WTC11 (cell line): ENCODE results near the gene PLEKHM3. TPM values are rescaled to one million over a fixed set of nuclear protein-coding genes. Genes with fewer than 3 reads are reported as not detected.

ENCODE experiments used
- ETV6 ChIP-seq: sonication (generic); formaldehyde crosslinking; IDR thresholded peaks from 2 replicates; pipeline ENCODE4 v1.8.1; 2022; ENCODE audit warnings: mild to moderate bottlenecking, missing genetic modification reagents
- FOXK1 ChIP-seq: sonication (generic); formaldehyde crosslinking; IDR thresholded peaks from 2 replicates; pipeline ENCODE4 v1.8.0; 2022; ENCODE audit warnings: mild to moderate bottlenecking, moderate library complexity, missing genetic modification reagents
- HMGA2 ChIP-seq: fragments of 250-450 bp; sonication (Bioruptor Pico); IDR thresholded peaks from 2 replicates; pipeline ENCODE4 v1.4.0; 2021; ENCODE audit warnings: mild to moderate bottlenecking, moderate library complexity
- MXD4 ChIP-seq: fragments of 250-450 bp; sonication (Bioruptor Pico); IDR thresholded peaks from 2 replicates; pipeline ENCODE4 v1.8.0; 2021; ENCODE audit warnings: mild to moderate bottlenecking, moderate library complexity, borderline replicate concordance
- MYBL2 ChIP-seq: sonication (generic); formaldehyde crosslinking; IDR thresholded peaks from 2 replicates; pipeline ENCODE4 v1.8.1; 2023; ENCODE audit warnings: mild to moderate bottlenecking, moderate library complexity, missing genetic modification reagents
- OVOL2 ChIP-seq: fragments of 250-450 bp; sonication (Bioruptor Pico); IDR thresholded peaks from 2 replicates; pipeline ENCODE4 v1.9.0; 2021; ENCODE audit warnings: mild to moderate bottlenecking, borderline replicate concordance
- PRRX2 ChIP-seq: fragments of 250-450 bp; sonication (Bioruptor Pico); IDR thresholded peaks from 2 replicates; pipeline ENCODE4 v1.8.0; 2021; ENCODE audit warnings: mild to moderate bottlenecking
- SOX15 ChIP-seq: fragments of 250-450 bp; sonication (Bioruptor Pico); IDR thresholded peaks from 2 replicates; pipeline ENCODE4 v1.9.0; 2021; ENCODE audit warnings: mild to moderate bottlenecking
- SP1 ChIP-seq: sonication (generic); formaldehyde crosslinking; conservative IDR thresholded peaks from 2 replicates; pipeline ENCODE4 v1.8.1; 2022; ENCODE audit warnings: missing genetic modification reagents
- TEAD1 ChIP-seq: sonication (generic); formaldehyde crosslinking; IDR thresholded peaks from 2 replicates; pipeline ENCODE4 v1.8.0; 2022; ENCODE audit warnings: mild to moderate bottlenecking, missing genetic modification reagents
- ZBTB21 ChIP-seq: sonication (generic); formaldehyde crosslinking; IDR thresholded peaks from 2 replicates; pipeline ENCODE4 v1.8.1; 2023; ENCODE audit warnings: mild to moderate bottlenecking, missing genetic modification reagents, borderline replicate concordance
- ZNF671 ChIP-seq: fragments of 250-450 bp; sonication (Bioruptor Pico); IDR thresholded peaks from 2 replicates; pipeline ENCODE4 v1.8.0; 2021; ENCODE audit warnings: mild to moderate bottlenecking
- total RNA-seq: library from RNA; stranded (reverse); gene quantifications from 3 replicates; pipeline ENCODE4 v1.2.3, GENCODE V29; 2021
- TF ChIP-seq, protein P1 (sequence below): fragments of 250-450 bp; sonication (Bioruptor Pico); IDR thresholded peaks from 2 replicates; pipeline ENCODE4 v1.9.0; 2021; ENCODE audit warnings: moderate library complexity, mild to moderate bottlenecking, inconsistent platforms, borderline replicate concordance
- TF ChIP-seq, protein P2 (sequence below): fragments of 250-450 bp; sonication (Bioruptor Pico); conservative IDR thresholded peaks from 2 replicates; pipeline ENCODE4 v1.9.0; 2021; ENCODE audit warnings: mild to moderate bottlenecking
- TF ChIP-seq, protein P3 (sequence below): fragments of 250-450 bp; sonication (Bioruptor Pico); IDR thresholded peaks from 2 replicates; pipeline ENCODE4 v2.1.2; 2022; ENCODE audit warnings: mild to moderate bottlenecking, moderate library complexity
- TF ChIP-seq, protein P4 (sequence below): sonication (generic); formaldehyde crosslinking; IDR thresholded peaks from 2 replicates; pipeline ENCODE4 v1.8.1; 2023; ENCODE audit warnings: mild to moderate bottlenecking, missing genetic modification reagents
- TF ChIP-seq, protein P5 (sequence below): sonication (generic); formaldehyde crosslinking; IDR thresholded peaks from 2 replicates; pipeline ENCODE4 v1.8.1; 2022; ENCODE audit warnings: low read depth, mild to moderate bottlenecking, moderate library complexity, missing genetic modification reagents, borderline replicate concordance
- TF ChIP-seq, protein P6 (sequence below): fragments of 250-450 bp; sonication (Bioruptor Pico); IDR thresholded peaks from 2 replicates; pipeline ENCODE4 v1.9.0; 2021; ENCODE audit warnings: mild to moderate bottlenecking, borderline replicate concordance
- TF ChIP-seq, protein P7 (sequence below): sonication (generic); formaldehyde crosslinking; IDR thresholded peaks from 2 replicates; pipeline ENCODE4 v1.8.1; 2022; ENCODE audit warnings: mild to moderate bottlenecking, moderate library complexity, missing genetic modification reagents

The PLEKHM3 gene
- total RNA-seq, 1 experiment from 2014 or later: 5.8 TPM

DNA sequence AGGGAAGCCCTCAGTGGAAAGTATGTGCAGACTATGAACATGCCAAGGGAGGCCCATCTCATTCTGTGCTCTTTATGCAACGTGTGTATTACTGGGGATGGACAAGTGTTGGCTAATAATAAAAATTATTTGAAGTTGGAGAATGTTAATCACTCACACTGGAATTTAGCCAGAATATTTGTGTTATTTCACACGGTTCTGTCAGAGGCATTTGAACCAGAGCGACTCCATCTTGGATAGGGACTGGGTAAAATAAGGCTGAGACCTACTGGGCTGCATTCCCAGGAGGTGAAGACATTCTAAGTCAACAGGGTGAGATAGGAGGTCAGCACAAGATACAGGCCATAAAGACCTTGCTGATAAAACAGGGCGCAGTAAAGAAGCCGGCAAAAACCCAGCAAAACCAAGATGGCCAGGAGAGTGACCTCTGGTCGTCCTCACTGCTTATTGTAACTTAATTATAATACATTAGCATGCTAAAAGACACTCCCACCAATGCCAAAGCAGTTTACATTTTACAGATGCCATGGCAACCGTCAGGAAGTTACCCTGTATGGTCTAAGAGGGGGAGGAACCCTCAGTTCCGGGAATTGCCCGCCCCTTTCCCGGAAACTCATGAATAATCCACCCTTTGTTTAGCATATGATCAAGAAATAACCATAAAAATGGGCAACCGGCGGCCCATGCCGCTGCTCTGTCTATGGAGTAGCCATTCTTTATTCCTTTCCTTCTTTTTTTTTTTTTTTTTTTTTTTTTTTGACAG is 253.1 kb downstream of the PLEKHM3 start (continued):
- TF ChIP-seq MXD4 (CRISPR knock-in tag): 0 out of 2 replicates have a peak, but pooled peaks have one; percentile 67
- TF ChIP-seq ETV6 (CRISPR knock-in tag): peak; percentile 95
- no peak for TF ChIP-seq OVOL2 (CRISPR knock-in tag)
- TF ChIP-seq FOXK1 (CRISPR knock-in tag): no peak
- no peak for TF ChIP-seq ZBTB21
- no peak for TF ChIP-seq MYBL2 (CRISPR knock-in tag)
- TF ChIP-seq PRRX2: 0 out of 2 replicates have a peak, but pooled peaks have one; percentile 76
- TF ChIP-seq ZNF671: no peak
- no peak for TF ChIP-seq HMGA2 (CRISPR knock-in tag)
- TF ChIP-seq, protein P1, sequence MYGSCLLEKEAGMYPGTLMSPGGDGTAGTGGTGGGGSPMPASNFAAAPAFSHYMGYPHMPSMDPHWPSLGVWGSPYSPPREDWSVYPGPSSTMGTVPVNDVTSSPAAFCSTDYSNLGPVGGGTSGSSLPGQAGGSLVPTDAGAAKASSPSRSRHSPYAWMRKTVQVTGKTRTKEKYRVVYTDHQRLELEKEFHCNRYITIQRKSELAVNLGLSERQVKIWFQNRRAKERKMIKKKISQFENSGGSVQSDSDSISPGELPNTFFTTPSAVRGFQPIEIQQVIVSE (CRISPR knock-in tag): no peak
- TF ChIP-seq TEAD1 (CRISPR knock-in tag): no peak
- no peak for TF ChIP-seq SOX15 (CRISPR knock-in tag)
- TF ChIP-seq, protein P2, sequence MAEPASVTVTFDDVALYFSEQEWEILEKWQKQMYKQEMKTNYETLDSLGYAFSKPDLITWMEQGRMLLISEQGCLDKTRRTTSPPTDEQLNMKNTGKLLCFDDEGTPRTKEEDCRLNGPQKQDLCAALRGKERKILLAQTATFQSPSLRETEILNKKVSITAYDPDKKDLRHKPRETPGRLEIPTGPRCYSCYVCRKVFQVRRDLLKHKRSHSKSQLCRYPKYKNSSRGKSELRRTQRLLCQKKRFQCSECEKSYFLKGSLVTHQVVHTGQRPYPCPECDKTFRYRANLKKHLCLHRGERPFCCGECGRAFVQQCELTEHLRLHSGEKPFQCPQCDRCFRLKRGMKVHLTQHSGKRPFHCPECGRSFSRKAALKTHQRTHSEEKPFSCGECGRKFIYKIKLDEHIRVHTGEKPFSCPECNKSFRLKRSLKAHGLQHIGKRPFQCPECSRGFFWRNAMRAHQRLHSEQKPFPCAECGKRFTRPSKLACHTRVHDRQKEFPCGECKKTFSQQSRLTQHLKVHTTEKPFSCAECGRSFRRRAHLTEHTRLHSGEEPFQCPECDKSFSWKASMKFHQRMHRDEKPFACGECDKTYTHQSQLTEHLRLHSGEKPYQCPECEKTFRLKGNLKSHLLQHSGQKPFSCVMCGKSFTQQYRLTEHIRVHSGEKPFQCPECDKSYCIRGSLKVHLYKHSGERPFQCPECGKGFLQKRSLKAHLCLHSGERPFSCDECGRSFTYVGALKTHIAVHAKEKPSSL (CRISPR knock-in tag): no peak
- TF ChIP-seq SP1 (CRISPR knock-in tag): no peak
- TF ChIP-seq, protein P3, sequence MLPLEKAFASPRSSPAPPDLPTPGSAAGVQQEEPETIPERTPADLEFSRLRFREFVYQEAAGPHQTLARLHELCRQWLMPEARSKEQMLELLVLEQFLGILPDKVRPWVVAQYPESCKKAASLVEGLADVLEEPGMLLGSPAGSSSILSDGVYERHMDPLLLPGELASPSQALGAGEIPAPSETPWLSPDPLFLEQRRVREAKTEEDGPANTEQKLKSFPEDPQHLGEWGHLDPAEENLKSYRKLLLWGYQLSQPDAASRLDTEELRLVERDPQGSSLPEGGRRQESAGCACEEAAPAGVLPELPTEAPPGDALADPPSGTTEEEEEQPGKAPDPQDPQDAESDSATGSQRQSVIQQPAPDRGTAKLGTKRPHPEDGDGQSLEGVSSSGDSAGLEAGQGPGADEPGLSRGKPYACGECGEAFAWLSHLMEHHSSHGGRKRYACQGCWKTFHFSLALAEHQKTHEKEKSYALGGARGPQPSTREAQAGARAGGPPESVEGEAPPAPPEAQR (CRISPR knock-in tag): peak; percentile 82; the same call in 1 of the 2 replicates
- TF ChIP-seq, protein P4, sequence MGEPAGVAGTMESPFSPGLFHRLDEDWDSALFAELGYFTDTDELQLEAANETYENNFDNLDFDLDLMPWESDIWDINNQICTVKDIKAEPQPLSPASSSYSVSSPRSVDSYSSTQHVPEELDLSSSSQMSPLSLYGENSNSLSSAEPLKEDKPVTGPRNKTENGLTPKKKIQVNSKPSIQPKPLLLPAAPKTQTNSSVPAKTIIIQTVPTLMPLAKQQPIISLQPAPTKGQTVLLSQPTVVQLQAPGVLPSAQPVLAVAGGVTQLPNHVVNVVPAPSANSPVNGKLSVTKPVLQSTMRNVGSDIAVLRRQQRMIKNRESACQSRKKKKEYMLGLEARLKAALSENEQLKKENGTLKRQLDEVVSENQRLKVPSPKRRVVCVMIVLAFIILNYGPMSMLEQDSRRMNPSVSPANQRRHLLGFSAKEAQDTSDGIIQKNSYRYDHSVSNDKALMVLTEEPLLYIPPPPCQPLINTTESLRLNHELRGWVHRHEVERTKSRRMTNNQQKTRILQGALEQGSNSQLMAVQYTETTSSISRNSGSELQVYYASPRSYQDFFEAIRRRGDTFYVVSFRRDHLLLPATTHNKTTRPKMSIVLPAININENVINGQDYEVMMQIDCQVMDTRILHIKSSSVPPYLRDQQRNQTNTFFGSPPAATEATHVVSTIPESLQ (CRISPR knock-in tag): no peak
- TF ChIP-seq, protein P5, sequence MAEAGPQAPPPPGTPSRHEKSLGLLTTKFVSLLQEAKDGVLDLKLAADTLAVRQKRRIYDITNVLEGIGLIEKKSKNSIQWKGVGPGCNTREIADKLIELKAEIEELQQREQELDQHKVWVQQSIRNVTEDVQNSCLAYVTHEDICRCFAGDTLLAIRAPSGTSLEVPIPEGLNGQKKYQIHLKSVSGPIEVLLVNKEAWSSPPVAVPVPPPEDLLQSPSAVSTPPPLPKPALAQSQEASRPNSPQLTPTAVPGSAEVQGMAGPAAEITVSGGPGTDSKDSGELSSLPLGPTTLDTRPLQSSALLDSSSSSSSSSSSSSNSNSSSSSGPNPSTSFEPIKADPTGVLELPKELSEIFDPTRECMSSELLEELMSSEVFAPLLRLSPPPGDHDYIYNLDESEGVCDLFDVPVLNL (CRISPR knock-in tag): no peak
- TF ChIP-seq, protein P6, sequence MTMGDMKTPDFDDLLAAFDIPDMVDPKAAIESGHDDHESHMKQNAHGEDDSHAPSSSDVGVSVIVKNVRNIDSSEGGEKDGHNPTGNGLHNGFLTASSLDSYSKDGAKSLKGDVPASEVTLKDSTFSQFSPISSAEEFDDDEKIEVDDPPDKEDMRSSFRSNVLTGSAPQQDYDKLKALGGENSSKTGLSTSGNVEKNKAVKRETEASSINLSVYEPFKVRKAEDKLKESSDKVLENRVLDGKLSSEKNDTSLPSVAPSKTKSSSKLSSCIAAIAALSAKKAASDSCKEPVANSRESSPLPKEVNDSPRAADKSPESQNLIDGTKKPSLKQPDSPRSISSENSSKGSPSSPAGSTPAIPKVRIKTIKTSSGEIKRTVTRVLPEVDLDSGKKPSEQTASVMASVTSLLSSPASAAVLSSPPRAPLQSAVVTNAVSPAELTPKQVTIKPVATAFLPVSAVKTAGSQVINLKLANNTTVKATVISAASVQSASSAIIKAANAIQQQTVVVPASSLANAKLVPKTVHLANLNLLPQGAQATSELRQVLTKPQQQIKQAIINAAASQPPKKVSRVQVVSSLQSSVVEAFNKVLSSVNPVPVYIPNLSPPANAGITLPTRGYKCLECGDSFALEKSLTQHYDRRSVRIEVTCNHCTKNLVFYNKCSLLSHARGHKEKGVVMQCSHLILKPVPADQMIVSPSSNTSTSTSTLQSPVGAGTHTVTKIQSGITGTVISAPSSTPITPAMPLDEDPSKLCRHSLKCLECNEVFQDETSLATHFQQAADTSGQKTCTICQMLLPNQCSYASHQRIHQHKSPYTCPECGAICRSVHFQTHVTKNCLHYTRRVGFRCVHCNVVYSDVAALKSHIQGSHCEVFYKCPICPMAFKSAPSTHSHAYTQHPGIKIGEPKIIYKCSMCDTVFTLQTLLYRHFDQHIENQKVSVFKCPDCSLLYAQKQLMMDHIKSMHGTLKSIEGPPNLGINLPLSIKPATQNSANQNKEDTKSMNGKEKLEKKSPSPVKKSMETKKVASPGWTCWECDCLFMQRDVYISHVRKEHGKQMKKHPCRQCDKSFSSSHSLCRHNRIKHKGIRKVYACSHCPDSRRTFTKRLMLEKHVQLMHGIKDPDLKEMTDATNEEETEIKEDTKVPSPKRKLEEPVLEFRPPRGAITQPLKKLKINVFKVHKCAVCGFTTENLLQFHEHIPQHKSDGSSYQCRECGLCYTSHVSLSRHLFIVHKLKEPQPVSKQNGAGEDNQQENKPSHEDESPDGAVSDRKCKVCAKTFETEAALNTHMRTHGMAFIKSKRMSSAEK (CRISPR knock-in tag): peak; percentile 91; the same call in 1 of the 2 replicates
- TF ChIP-seq, protein P7, sequence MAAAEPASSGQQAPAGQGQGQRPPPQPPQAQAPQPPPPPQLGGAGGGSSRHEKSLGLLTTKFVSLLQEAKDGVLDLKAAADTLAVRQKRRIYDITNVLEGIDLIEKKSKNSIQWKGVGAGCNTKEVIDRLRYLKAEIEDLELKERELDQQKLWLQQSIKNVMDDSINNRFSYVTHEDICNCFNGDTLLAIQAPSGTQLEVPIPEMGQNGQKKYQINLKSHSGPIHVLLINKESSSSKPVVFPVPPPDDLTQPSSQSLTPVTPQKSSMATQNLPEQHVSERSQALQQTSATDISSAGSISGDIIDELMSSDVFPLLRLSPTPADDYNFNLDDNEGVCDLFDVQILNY (CRISPR knock-in tag): no peak
